GM19328 (cell line): Measurements from ENCODE around the gene FRAS1.
"Not testable (repeated sequence)": the region's sequence is repeated elsewhere in the genome, so short reads cannot be mapped to it uniquely, and the experiment has no call there.

Source experiments
- ATAC-seq: cut with Tn5 transposase; IDR thresholded peaks from one replicate; pipeline ENCODE4 v1.9.1; 2021; ENCODE audit warnings: mild to moderate bottlenecking, moderate library complexity; ENCODE audit not compliant: unreplicated experiment

Gene FRAS1

DNA sequence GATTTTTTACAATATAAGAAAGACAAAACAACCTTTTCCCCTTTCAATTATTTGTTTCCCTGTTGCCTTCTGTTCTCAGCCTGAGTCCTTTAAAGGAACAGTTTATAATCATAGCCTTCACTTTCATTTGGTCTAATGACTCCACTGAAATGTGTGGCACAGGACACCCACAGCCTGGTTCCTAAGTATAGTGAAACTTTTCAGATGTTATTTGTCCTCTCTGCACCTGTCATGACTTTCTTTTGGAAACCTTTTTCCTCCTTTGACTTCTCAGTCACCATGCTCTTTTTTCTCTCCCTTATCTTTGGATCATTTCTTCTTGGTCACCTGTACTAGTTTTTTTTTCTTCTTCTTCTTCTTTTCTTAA is 256.6 kb downstream of the FRAS1 start:
- ATAC-seq, result no peak

DNA sequence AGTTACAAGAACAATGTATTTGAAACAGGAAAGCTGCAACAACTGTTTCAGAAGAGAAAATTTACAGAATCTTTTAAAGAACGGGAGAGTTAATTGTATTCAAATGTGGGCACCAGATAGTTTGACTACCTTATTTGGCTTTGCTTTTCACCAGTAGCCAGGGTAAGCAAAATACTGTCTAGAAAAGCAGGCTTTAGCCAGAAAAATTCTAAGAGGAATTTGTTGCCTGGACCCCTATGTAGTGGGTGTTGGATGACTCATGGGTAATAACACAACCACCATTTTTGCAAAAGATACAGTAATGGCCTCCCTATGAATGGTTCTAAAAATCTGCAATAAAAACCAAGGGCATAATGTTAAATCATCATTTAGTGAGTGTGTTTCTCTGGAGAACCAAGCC is 261.0 kb downstream of the FRAS1 start:
- ATAC-seq, result no peak

DNA sequence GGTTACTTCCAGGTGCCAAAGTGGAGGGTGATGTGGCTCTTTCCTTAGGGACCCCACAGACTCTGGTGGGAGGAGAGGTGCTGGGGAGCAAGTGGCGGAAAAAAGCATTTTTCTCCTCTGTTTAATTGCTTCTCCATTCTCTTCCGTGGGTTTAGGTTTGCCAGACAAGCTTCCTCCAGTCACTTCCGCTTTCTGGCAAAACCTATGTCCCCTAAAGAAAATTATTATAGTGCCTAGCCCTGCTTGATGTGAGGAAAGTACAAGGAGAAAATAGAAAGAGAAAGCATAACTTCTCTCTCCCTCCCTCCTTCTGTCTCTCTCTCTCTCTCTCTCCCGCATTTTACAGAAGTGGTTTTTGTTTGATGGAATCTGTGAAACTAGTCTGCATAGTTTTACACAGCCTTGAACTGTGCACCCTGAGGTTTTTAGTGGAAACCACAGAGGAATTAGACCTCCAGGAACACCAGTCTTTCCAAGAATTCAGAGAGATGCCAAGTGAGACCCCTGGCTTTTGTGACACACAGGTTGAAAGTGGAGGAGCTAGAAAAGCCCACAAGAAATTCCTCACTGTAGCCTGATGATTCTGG is 263.3 kb downstream of the FRAS1 start:
- ATAC-seq, result no peak

DNA sequence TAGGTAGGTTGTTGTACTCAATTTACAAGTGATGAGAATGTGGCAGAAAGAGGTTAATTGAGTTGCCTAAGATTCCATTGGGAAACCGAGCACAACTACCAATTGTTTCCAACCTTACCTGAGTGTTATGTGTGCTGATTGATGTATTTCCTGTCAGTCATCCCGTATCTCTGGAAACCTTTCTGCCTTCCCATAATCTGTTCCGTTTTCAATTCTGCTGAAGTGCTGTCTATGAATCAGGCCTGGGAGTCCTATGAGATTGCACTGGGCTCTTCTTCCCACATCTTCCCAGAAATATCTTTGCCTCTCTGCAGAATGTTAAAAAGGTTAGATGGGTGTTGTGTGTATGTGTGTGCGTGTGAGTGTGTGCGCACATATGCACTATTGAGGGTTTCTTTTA is 264.9 kb downstream of the FRAS1 start:
- no peak for ATAC-seq

DNA sequence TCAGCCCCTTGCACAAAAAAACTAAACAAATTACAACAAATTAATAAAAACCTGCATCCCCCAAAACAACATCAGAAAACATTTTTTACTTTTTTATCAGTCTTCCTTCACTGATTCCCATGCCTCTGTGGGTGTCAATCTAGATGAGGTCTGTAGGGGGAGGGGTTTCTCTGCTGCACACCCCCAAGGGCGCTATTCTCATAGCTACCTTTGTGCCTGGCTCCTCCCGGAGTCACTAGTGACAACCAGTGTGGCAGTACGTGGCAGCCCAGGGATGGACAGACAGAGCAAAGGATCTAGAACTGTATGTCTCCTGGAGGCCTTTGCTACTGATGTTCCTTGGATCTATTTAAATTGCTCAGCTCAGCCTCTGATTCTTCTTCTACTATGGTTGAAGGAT is 266.3 kb downstream of the FRAS1 start:
- ATAC-seq, result no peak

DNA sequence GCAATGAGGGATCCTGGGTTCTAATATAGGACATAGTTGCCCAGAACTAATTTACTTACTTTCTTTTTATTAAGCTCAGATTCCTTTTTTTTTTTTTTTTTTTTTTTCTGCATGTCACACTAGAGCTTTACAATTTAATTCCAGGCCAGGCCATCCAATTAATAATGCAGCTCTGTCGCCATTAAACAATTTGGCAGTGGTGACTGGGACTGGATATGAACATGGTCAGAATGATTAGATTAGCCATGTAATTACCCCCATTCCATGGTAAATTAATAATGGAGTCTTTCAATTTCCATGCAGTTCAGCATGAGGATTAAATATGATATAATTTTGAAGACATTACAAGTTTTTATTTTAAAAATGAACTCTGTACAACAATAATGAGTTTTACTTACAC is 267.5 kb downstream of the FRAS1 start:
- no peak for ATAC-seq

DNA sequence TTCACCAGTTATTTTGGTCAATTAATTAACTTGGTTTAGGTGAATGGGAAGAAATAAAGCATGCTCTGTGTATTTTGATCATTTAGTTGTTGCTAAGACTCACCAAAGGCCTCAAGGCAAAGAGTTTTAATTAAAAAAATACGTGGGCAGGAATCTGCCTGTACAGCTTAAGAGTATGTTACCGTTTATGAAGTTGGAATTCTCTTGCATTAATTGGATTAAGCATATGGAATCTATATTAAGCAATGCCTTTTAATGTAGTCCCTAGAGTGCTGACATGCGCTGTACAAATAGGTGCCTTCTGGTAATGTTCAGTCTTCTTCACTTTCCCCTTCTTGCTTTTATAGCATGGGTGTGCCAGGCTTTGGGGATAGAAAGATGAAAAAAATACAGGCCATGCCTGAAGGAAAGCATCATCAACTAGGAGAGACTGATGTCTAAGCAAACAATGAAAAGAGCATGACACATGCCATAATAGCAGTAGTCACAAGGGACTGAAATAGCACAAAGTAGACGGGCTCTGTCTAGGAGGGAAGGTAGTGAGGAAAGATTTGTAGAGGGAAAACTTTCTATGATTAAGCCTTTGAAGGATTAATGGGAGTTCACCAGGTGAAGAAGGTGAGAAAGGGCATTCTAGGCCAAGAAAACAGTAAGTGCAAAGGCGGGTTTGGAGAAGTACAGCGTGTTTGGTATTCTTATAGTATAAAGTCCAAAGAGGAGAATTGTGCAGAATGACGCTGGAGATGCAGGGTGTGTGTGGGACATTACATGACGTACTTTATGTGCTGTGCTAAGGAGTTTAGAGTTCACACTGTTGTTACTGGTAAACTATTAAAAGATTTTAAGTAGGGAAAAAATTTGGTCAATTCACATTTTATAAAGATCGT is 268.4 kb downstream of the FRAS1 start:
- no peak for ATAC-seq

DNA sequence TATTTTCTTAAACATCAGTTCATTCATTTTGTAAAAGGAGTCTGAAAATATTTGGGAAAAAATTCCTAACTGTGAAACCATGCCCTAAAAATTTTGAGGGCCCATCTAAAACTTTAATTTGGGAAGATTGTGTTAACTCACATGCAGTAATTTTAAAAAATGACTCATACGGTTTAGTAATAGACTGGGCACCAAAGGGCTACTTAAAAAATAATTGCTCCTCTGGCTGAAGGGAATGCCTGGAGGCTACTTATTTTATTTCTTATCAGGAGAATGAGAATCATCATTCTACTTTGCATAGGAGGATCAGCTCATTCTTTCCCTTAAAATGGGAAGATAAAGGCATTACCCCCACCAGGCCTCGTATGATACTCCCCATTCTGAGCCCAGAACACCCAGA is 271.5 kb downstream of the FRAS1 start:
- ATAC-seq, result not testable (repeated sequence)

DNA sequence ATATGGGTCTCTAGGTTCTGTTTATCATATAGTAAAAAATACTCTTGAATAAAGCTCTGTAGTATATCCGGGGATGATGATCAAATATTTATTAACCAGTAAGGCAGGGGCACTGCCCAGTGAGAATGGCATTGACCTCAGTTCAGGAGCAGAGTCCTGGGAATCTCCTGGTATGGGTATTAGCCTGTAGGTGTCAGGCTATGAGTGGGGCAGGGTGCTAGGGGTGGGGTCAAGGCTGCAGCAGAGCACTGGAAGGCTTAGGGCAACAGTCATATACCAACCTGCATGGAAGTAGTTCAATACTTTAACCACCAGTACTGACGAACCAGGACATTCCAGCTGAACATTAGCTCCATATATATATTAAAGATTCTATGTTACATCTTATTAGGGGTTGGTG is 274.1 kb downstream of the FRAS1 start:
- ATAC-seq, result no peak

DNA sequence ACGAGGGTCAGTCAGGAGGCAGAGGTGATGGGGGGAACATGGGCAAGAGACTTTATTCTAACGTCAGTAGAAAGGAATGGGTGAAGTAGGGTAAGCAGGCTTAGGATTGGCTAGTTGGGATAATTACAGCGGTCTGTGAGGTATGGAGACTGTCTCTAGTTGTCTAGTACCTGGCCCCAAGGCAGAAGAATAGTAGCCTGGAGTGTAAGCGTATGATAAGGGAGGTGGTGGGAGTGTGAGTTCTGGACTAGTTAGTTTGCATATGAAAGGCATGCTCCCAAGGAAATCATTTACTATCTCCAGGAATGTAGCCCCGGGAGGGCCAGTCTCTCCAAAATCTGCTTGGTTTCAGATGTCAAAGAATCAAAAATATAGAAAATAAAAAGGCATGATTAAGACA is 274.8 kb downstream of the FRAS1 start:
- no peak for ATAC-seq

DNA sequence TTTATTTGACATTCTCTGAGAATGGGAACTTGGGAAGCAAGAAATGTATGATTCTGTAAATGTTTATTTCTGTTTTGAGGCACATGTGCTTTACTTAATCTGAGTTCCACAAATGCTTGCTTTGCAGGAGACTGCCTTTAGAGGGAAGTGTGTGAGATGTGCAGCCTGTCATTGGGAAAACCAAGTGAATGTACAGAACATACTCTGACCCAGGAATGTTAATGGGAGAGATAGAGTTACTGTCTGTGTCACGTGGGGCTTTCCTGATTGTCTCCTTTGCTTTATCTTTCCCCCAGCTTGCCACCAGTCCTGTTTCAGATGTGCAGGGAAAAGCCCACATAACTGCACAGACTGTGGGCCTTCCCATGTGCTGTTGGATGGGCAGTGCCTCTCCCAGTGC is 275.9 kb downstream of the FRAS1 start:
- ATAC-seq, result no peak

DNA sequence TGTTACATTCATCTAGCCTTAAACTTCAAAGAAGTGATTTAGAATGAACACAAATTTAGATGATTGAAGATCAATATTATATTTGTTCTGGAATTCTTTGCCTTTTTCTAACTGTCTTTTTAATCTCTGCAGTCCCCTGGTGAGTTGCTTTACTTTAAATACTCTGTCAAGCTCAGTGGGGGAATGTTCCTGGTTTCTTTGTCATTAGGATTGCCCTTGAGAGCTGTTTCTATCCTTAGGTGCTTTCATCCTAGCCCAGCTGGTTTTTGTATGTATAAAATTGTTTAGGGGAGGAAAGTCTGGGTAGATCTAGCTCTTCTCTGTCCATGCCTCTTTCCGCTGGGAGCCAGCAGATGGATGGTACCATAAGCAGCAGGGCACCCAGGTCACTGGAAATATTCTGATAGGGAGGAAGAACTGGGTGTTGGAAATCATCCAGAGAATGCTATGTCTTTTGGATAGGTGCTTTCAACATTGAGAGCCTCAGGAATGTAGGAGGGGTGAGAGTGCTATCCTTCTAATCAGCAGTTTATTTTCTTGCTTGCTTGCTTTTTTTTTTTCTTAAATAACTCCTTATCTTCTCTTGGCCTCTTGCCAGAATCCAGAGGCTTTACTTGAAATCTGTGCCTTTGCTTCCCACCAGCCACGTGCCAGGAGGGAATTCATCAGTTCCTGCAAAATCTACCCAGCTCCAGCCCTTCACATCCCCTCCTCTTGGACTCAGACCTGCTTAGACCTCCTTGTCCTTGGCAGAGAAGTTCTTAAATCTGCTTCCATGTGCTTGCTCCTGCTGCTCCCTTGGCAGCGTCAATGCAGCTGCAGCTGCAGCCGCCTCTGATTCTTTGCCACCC is 279.2 kb downstream of the FRAS1 start:
- ATAC-seq, result no peak

DNA sequence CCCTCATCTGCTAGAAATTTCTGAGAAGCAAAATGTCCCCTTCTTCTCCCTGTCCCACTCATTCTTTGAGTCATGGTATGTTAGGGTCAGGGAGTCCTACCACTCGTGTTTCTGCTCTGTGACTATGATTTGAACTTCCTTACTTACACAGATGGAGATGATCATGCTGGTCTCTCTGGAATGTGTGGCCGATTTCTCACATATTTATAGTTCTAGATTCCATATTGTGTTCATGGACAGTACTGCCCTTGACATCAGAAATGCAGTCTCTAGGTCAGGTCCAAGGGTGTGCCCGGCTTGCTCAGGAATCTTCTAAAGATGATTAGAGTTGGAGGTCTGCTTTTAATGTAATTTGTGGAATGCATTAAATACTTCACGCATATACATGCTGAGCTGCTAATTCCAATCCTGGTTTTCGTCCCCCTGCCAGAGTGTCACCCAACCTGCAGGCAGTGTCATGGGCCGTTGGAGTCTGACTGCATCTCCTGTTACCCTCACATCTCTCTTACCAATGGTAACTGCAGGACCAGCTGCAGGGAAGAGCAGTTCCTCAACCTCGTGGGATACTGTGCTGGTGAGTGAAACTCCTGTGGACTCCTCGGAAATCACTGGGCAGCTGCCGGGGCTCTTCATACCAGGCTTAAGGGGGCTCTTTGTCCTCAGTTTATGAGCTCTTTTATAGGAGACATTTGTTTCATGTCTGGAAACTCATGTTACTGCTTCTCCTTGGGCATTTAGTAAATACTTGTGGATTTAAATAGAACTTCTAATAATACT is 280.3 kb downstream of the FRAS1 start:
- no peak for ATAC-seq

DNA sequence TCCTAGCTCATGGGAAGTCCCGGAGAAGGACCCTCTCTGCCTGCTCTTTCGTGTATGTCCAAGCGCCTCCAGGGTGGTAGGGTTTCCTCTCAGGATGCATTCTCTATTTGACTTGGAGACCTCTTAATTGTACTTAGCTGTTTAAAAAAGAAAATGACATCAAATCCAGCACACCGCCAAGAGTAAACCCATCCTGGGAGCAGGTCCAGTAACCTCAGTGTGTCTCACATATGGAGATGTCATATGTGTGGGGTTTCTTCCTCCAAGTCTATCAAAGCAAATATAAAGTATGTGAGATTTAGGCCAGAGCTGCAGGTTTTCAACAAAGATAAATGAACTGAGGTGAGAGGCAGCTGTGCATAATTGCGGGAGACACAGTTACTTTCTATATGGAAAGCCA is 285.0 kb downstream of the FRAS1 start:
- no peak for ATAC-seq

DNA sequence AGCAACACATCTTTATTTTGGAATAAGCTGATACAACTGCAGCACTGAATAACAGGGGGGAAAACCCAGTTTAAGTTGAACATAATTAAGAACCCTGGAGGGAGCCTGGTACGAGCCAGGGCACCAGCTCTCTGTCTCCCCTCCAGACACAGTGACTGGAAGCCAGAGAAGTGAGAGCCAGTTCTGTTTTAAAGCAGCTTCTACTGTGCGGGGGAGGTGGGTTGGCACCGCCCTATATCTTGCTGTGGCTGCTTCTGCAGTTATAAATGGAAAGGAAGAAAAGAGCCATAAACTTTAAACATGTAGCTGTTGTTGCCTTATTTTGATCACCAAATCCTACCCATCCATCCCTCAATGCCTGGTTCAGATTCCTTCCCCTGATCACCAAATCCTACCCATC is 286.6 kb downstream of the FRAS1 start:
- no peak for ATAC-seq

DNA sequence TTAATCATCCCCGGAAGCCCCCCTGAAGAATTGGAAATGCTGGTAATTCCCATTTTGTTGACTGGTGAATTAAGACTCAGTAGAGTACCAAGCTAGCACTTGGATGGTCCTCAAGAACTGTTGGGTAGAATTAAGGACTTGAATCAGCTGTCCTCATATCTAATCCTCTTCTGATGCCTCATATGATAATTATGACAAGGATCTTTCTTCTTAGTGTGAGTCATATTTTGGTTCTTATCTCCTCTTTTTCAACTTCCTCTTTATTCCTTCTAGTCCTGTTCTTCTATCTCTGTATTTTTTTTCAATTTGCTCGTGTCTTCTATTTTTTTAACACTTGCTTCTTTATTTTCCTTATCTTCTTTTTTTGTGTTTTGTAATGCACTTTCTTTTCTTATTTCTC is 288.1 kb downstream of the FRAS1 start:
- no peak for ATAC-seq

DNA sequence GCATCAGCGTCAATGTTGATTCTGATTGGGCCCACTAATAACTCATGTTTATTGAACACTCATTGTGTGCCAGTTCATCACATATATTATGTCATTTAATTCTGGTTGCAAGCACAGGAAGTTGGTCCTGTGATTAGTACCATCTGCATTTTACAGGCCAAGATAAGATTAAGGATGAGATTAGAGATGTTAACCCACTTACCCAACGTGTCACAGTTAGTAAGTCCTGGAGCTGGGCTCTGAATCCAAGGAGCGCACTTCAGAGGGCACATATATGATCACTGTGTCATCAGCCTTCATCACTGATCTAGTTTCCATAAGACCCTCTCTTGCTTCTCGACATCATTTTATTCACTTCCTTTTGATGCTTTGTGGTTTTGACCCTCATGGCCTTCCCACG is 289.1 kb downstream of the FRAS1 start:
- no peak for ATAC-seq

DNA sequence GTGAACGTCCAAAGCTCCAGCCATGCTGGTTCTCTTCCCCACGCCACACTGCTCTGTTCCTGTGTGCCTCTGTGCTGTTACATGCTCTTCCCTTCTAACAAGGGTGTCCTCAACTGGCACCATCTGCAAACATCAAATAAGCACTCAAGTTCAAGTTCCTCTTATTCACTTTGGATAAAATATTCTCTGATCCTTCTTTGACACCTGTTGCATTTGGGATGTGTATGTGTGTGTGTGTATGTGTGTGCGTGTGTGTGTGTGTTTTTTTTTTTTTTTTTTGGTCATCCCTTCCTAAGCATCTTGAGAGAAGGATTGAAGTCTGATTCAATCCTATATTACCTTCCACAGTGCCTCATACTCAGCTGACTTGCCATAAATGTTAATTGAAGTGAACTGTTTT is 290.4 kb downstream of the FRAS1 start:
- ATAC-seq, result no peak

DNA sequence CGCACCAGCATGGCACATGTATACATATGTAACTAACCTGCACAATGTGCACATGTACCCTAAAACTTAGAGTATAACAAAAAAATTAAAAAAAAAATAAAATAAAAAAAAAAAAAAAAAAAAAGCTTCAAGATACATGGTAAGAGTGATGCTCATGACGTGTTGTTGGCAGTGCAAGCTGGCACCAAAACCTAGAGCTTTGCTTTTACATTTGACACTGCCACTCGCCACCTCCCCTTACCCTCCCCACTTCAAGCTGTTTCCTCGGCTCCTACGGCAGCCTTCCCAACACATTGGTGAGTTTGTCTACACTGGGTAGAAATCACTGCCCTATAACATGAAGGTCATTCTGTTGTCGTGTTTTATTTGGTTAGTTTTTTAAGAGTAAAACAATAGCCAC is 296.8 kb downstream of the FRAS1 start:
- ATAC-seq, result no peak

DNA sequence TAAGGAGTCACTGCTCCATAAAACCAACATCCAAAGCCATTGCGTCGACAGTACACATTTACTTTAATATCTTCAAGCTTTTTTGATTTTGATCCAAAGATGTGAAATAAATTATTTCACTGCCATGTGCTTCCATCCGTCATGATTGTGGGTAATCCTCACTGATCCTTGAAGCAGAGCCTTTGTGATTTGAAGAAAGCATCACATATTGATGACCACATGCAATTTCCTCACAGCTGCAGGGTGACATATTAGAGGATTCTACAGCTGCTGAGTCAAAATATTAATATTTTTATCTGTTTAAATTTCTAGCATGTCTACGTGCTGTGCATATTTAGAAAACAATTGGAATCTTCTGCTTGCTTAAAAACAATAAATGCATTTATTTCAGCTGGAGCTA is 297.7 kb downstream of the FRAS1 start:
- no peak for ATAC-seq

DNA sequence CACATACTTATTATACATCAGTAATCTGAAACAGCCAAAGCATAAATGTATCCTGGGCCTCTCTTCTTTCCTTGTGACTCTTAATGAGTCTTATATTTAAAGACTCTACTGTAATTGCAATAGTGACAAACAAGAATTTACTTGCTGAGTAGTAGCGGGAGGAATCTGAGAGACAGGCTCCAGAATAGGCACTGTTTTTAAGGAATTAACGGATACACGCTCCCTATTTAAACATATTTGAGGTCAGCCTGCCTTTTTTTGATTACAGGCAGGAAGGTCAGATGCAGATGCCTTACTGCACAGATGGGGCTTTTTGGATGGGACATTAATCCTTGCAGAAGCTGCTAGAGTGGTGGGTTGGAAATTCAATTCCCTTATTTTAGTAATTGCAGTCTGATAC is 298.2 kb downstream of the FRAS1 start:
- ATAC-seq, result no peak
